Neural progenitor cell (in vitro differentiated cells): ENCODE results near the gene MATCAP1.

Experiments
- EZH2phosphoT487 ChIP-seq: fragments of 200-600 bp; sonication (generic); IDR thresholded peaks from 2 replicates; pipeline ENCODE4 v1.6.1; 2017; ENCODE audit warnings: antibody characterized with exemption
- TF ChIP-seq, protein P1 (sequence below): fragments of 200-600 bp; sonication (generic); IDR thresholded peaks from 2 replicates; pipeline ENCODE4 v1.5.1; 2017; ENCODE audit warnings: antibody characterized with exemption, mild to moderate bottlenecking

DNA sequence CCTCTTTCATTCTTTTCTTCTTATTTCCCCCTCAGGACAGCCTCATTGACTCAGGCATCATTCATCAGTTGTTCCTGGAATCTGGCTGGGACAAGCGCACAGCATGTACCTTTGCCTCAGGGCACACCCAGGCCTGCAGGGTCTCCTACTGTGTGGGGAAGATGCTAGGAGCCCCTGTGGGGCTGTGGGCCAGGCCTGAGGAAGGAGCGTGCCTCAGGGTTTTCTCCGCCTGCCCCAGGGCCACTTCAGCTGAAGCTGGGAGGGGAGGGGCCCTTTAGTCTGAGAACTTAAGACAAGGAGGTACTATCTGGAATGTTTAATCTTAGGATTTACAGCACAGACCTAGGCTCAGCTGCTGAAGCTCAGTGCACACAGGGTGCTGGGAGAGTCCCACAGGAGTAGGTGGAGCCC lies 23.1 kb upstream of the MATCAP1 start:
- TF ChIP-seq, protein P1, sequence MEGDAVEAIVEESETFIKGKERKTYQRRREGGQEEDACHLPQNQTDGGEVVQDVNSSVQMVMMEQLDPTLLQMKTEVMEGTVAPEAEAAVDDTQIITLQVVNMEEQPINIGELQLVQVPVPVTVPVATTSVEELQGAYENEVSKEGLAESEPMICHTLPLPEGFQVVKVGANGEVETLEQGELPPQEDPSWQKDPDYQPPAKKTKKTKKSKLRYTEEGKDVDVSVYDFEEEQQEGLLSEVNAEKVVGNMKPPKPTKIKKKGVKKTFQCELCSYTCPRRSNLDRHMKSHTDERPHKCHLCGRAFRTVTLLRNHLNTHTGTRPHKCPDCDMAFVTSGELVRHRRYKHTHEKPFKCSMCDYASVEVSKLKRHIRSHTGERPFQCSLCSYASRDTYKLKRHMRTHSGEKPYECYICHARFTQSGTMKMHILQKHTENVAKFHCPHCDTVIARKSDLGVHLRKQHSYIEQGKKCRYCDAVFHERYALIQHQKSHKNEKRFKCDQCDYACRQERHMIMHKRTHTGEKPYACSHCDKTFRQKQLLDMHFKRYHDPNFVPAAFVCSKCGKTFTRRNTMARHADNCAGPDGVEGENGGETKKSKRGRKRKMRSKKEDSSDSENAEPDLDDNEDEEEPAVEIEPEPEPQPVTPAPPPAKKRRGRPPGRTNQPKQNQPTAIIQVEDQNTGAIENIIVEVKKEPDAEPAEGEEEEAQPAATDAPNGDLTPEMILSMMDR: no peak
- no peak for TF ChIP-seq EZH2phosphoT487
